Measurements from ENCODE around the gene PGBD5. TPM values are rescaled to one million over a fixed set of nuclear protein-coding genes. Genes with fewer than 3 reads are reported as not detected.

PGBD5 gene
- total and polyA plus RNA-seq, 9 of the 15 experiments (the other 6 are each of a cell fraction or from before 2014, with no cell fraction given): under 0.01 to 0.40 (median 0.10) TPM; not detected in 3

GRCh38 chr1:230394134-230394533 lies 32.0 kb downstream of the PGBD5 start:
- in situ Hi-C loops (cut with MboI) (no loop called here), intact Hi-C loops (cut with micrococcal nuclease) (no loop called here)
- CTCF ChIA-PET (ENCODE audit: low intra/inter-chr PET ratio): no interaction called here
- TF ChIP-seq TFAM (CRISPR knock-in tag; conservative IDR thresholded peaks at IDR 0.05) (no peak), ZNF263 (CRISPR knock-in tag; IDR thresholded peaks at IDR 0.05; ENCODE audit: borderline replicate concordance) (peak; percentile 77; the same call in 1 of the 2 replicates), RBBP5 (IDR thresholded peaks at IDR 0.05; ENCODE audit: borderline replicate concordance, insufficient read depth, low read length, poor library complexity, severe bottlenecking) (no peak), CREB3 (tag; conservative IDR thresholded peaks at IDR 0.05; ENCODE audit: low read depth) (no peak)
- no peaks in the 10 kb centered on the region for H3K4me1 ChIP-seq (replicated peaks in 1 of 2; ENCODE audit: control insufficient read depth in 2 of 2, insufficient read depth in 2 of 2, low read length in 2 of 2)
- no peaks in the 10 kb centered on the region for H3K36me3 ChIP-seq (ENCODE audit: control insufficient read depth, insufficient read depth, low read length)
- DNase-seq (ENCODE audit: extremely low read depth in 1 of 4, low spot score in 3 of 4): no peak
- H2AFZ ChIP-seq (ENCODE audit: low read depth, low read length): no peak overlapping the region
- no peak for FAIRE-seq
- H3K4me2 ChIP-seq (ENCODE audit: insufficient read depth, low read length): no peak overlapping the region
- POLR2A ChIA-PET: no interaction called here
- no peak overlapping the region for H3K9ac ChIP-seq (ENCODE audit: insufficient read depth in 1 of 2, low read depth in 2 of 2, low read length in 2 of 2)
- no peaks in the 10 kb centered on the region for H3K79me2 ChIP-seq (ENCODE audit: control insufficient read depth, insufficient read depth, low read length)
- H3K27ac ChIP-seq (ENCODE audit: extremely low read depth, low read depth, low read length): no peak overlapping the region
- no TSS peak for BruUV-seq (replicated peaks)
- H3K4me3 ChIP-seq: no peak overlapping the region
- H4K20me1 ChIP-seq (replicated peaks; ENCODE audit: control insufficient read depth, insufficient read depth, low read length): 0 out of 2 replicates have a peak, but pooled peaks cover 4% of the 10 kb centered on the region
- H3K9me3 ChIP-seq (replicated peaks; ENCODE audit: control insufficient read depth, insufficient read depth, low read depth, low read length): no peaks in the 10 kb centered on the region
- peaks cover 23 to 59% of the 10 kb centered on the region in 2 experiments; a peak in 3 of 5 replicates for H3K27me3 ChIP-seq (ENCODE audit: control insufficient read depth in 2 of 2, insufficient read depth in 2 of 2, low read length in 2 of 2)
- 1% methylated on average over 7 of the region's 7 CpGs for WGBS (ENCODE audit: insufficient coverage, low coverage, missing lambda C conversion rate)
- ATAC-seq: no peak
- no peaks in the 10 kb centered on the region for H3K9me1 ChIP-seq (ENCODE audit: control insufficient read depth, insufficient read depth, low read length)

GRCh38 chr1:230393722-230394121 lies 32.4 kb downstream of the PGBD5 start:
- H3K9me3 ChIP-seq (replicated peaks; ENCODE audit: control insufficient read depth, insufficient read depth, low read depth, low read length): no peaks in the 10 kb centered on the region
- no peak overlapping the region for H3K27ac ChIP-seq (ENCODE audit: extremely low read depth, low read depth, low read length)
- no peak overlapping the region for H3K9ac ChIP-seq (ENCODE audit: insufficient read depth in 1 of 2, low read depth in 2 of 2, low read length in 2 of 2)
- H4K20me1 ChIP-seq (replicated peaks; ENCODE audit: control insufficient read depth, insufficient read depth, low read length): 0 out of 2 replicates have a peak, but pooled peaks cover 4% of the 10 kb centered on the region
- in situ Hi-C loops (cut with MboI): no loop called here
- no peaks in the 10 kb centered on the region for H3K36me3 ChIP-seq (ENCODE audit: control insufficient read depth, insufficient read depth, low read length)
- 8% methylated on average over 8 of the region's 18 CpGs for WGBS (ENCODE audit: insufficient coverage, low coverage, missing lambda C conversion rate)
- FAIRE-seq: no peak
- DNase-seq (ENCODE audit: extremely low read depth in 1 of 4, low spot score in 3 of 4): no peak
- no peaks in the 10 kb centered on the region for H3K79me2 ChIP-seq (ENCODE audit: control insufficient read depth, insufficient read depth, low read length)
- peaks cover 24 to 59% of the 10 kb centered on the region in 2 experiments; a peak in 3 of 5 replicates for H3K27me3 ChIP-seq (ENCODE audit: control insufficient read depth in 2 of 2, insufficient read depth in 2 of 2, low read length in 2 of 2)
- no peak overlapping the region for H3K4me2 ChIP-seq (ENCODE audit: insufficient read depth, low read length)
- H3K4me1 ChIP-seq (replicated peaks in 1 of 2; ENCODE audit: control insufficient read depth in 2 of 2, insufficient read depth in 2 of 2, low read length in 2 of 2): no peaks in the 10 kb centered on the region
- intact Hi-C loops (cut with micrococcal nuclease): no loop called here
- no TSS peak for BruUV-seq (replicated peaks)
- ChIA-PET POLR2A (no interaction called here), CTCF (ENCODE audit: low intra/inter-chr PET ratio) (no interaction called here)
- H3K4me3 ChIP-seq: no peak overlapping the region
- ATAC-seq: no peak; the same call in 2 of the 3 replicates
- no peaks in the 10 kb centered on the region for H3K9me1 ChIP-seq (ENCODE audit: control insufficient read depth, insufficient read depth, low read length)
- no peak overlapping the region for H2AFZ ChIP-seq (ENCODE audit: low read depth, low read length)
- TF ChIP-seq HDAC3 (IDR thresholded peaks at IDR 0.05; ENCODE audit: borderline replicate concordance, partially characterized antibody) (no peak), FOXJ2 (tag; IDR thresholded peaks at IDR 0.05) (no peak), SNRNP70 (optimal IDR thresholded peaks at IDR 0.05; ENCODE audit: low read depth, low read length) (no peak), ZBTB11 (CRISPR knock-in tag; IDR thresholded peaks at IDR 0.05) (no peak), L3MBTL2 (IDR thresholded peaks at IDR 0.05) (no peak)

Data from K562 (cell line).